ENCODE measurements around the gene IFITM2. TPM values are rescaled to one million over a fixed set of nuclear protein-coding genes. Genes with fewer than 3 reads are reported as not detected.
A peak's percentile ranks its signal among the peaks of the same experiment; 100 is the strongest.
"Not testable (repeated sequence)": the region's sequence is repeated elsewhere in the genome, so short reads cannot be mapped to it uniquely, and the experiment has no call there.

Gene IFITM2
- total RNA-seq, 1 donor from 2014 or later, result 3.7 TPM

DNA sequence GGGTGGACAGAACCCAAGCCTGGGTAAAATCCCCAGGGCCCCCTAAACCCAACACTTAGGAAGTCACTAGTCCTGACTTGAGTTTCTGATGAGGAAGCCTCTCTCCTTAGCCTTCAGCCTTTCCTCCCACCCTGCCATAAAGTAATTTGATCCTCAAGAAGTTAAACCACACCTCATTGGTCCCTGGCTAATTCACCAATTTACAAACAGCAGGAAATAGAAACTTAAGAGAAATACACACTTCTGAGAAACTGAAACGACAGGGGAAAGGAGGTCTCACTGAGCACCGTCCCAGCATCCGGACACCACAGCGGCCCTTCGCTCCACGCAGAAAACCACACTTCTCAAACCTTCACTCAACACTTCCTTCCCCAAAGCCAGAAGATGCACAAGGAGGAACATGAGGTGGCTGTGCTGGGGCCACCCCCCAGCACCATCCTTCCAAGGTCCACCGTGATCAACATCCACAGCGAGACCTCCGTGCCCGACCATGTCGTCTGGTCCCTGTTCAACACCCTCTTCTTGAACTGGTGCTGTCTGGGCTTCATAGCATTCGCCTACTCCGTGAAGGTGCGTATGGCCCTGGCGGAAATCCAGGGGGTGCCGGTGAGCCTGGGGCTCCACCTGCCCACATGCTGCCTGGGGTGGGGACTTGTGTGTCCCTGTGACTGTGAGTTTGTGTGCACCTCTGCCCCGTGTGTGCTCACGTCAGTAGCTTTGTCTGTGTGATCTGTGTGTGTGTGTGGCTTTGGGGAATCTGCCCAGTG is 6.4 kb downstream of the IFITM2 start, which contains the start of gene IFITM1:
IFITM1 (plus strand) TSS at position 254 of the 767 bp plus-strand sequence; CDS start at position 385, 131 bp downstream.
- Histone ChIP-seq H3K36me3 (ENCODE audit: control insufficient read depth, insufficient read depth, low read length) (no peaks in the 10 kb centered on the region), H3K27me3 (ENCODE audit: control insufficient read depth, insufficient read depth, low read length) (peaks cover 2% of the 10 kb centered on the region), H3K4me3 (ENCODE audit: low read depth, low read length) (peak within 1 kb of the TSS; percentile 27)
- FAIRE-seq (no peak), DNase-seq (ENCODE audit: low read depth) (peak; percentile 70)
- TF ChIP-seq, protein P1, sequence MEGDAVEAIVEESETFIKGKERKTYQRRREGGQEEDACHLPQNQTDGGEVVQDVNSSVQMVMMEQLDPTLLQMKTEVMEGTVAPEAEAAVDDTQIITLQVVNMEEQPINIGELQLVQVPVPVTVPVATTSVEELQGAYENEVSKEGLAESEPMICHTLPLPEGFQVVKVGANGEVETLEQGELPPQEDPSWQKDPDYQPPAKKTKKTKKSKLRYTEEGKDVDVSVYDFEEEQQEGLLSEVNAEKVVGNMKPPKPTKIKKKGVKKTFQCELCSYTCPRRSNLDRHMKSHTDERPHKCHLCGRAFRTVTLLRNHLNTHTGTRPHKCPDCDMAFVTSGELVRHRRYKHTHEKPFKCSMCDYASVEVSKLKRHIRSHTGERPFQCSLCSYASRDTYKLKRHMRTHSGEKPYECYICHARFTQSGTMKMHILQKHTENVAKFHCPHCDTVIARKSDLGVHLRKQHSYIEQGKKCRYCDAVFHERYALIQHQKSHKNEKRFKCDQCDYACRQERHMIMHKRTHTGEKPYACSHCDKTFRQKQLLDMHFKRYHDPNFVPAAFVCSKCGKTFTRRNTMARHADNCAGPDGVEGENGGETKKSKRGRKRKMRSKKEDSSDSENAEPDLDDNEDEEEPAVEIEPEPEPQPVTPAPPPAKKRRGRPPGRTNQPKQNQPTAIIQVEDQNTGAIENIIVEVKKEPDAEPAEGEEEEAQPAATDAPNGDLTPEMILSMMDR (IDR thresholded peaks at IDR 0.05; ENCODE audit: insufficient read depth, low read length, severe bottlenecking), result no peak

DNA sequence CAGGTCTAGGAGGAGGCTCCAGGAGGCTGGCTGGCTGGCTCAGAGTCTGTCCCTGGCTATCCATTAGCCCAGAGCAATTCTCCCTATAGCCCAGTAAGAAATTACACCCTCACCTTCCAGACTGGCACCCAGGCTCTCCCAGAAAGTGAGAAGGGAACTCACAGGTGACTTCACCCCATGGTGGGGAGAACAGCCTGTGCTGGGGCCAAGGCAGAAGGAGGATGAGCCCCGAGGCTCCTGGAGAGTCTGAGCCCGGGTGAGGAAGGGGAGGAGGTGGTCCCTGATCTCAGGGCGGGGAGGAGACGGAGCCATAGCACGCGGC is 6.9 kb downstream of the IFITM2 start:
- DNase-seq (ENCODE audit: low read depth); FAIRE-seq; H3K36me3 ChIP-seq (ENCODE audit: control insufficient read depth, insufficient read depth, low read length); H3K27me3 ChIP-seq (ENCODE audit: control insufficient read depth, insufficient read depth, low read length): not testable (repeated sequence)
- H3K4me3 ChIP-seq (ENCODE audit: low read depth, low read length), result peak overlapping the region; percentile 27

DNA sequence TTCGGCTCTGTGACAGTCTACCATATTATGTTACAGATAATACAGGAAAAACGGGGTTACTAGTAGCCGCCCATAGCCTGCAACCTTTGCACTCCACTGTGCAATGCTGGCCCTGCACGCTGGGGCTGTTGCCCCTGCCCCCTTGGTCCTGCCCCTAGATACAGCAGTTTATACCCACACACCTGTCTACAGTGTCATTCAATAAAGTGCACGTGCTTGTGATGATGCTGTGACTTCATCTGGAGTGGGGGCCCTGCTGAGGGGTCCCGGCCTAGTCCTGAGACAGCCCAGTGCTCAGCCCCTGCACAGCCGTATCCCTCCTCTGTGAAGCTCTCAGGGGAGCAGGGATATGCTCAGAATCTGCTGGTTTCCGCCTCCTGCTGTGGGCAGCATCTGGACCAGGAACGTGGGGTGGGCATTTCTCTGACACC is 7.5 kb downstream of the IFITM2 start:
- no peaks in the 10 kb centered on the region for H3K36me3 ChIP-seq (ENCODE audit: control insufficient read depth, insufficient read depth, low read length)
- no peak overlapping the region for H3K4me3 ChIP-seq (ENCODE audit: low read depth, low read length)
- no peak for FAIRE-seq
- DNase-seq (ENCODE audit: low read depth), result no peak
- H3K27me3 ChIP-seq (ENCODE audit: control insufficient read depth, insufficient read depth, low read length), result peaks cover 2% of the 10 kb centered on the region
- TF ChIP-seq, protein P1 (IDR thresholded peaks at IDR 0.05; ENCODE audit: insufficient read depth, low read length, severe bottlenecking), result no peak

DNA sequence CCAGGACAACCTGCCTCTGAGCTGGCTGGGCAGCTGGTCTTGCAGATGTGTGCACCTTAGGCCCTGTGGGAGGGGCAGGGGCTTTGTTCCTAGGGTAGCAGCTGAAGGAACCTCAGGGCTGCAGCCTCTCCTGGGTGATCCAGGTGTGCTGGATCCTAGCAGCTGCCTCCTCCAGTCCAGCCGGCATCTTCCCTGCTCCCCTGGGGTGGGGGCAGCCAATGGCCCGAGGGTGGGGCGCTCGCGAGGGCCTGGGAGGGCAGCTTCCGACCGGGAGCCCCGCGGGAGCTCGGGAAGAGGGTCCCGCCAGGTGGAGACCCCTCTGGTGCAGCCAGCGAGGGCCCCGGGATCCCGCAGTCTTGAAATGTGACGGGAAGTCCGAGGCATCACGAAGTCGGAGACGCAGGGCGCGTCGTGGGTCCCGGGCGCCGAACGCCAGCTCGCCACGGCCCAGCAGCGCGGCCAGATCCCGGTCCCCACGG is 7.9 kb downstream of the IFITM2 start:
- no peaks in the 10 kb centered on the region for H3K36me3 ChIP-seq (ENCODE audit: control insufficient read depth, insufficient read depth, low read length)
- DNase-seq (ENCODE audit: low read depth) (no peak), FAIRE-seq (no peak)
- H3K27me3 ChIP-seq (ENCODE audit: control insufficient read depth, insufficient read depth, low read length), result peaks cover 2% of the 10 kb centered on the region
- no peak overlapping the region for H3K4me3 ChIP-seq (ENCODE audit: low read depth, low read length)
- TF ChIP-seq, protein P1 (IDR thresholded peaks at IDR 0.05; ENCODE audit: insufficient read depth, low read length, severe bottlenecking), result no peak

DNA sequence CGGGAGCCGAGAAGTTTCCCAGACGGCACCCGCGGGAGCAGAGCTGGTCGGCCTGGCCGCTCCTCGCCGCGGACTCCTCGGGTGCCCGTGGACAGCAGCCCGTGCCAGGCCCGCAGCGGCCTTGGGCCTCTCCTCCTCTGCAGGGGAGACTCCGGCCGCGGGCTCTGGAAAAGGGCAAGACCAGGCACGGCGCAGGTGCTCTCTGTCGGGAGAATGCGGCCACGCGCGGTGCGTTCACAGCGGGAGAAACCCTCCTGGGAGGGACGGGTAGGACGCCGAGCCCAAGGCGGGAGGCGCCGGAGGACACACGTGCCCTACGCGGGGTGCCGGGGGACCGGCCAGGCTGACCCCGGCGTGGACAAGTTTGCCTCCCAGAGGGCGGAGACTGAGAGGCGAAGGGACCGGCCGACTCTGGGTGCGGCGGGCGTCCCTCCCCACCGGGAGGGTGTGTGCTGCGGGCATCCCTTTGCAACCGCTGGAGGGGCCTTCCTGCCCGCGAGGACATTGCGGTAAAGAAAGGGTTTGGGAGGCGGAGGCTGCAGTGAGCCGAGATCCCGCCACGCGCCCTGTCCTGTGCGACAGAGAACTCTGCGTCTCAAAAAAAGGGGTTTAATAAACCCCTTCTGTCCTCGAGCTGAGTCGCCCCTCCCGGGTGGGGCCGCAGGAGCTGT is 8.6 kb downstream of the IFITM2 start:
- Histone ChIP-seq H3K4me3 (ENCODE audit: low read depth, low read length) (peak overlapping the region; percentile 22), H3K27me3 (ENCODE audit: control insufficient read depth, insufficient read depth, low read length) (peaks cover 2% of the 10 kb centered on the region), H3K36me3 (ENCODE audit: control insufficient read depth, insufficient read depth, low read length) (no peaks in the 10 kb centered on the region)
- DNase-seq (ENCODE audit: low read depth), result no peak
- no peak for FAIRE-seq
- TF ChIP-seq, protein P1 (IDR thresholded peaks at IDR 0.05; ENCODE audit: insufficient read depth, low read length, severe bottlenecking), result no peak

DNA sequence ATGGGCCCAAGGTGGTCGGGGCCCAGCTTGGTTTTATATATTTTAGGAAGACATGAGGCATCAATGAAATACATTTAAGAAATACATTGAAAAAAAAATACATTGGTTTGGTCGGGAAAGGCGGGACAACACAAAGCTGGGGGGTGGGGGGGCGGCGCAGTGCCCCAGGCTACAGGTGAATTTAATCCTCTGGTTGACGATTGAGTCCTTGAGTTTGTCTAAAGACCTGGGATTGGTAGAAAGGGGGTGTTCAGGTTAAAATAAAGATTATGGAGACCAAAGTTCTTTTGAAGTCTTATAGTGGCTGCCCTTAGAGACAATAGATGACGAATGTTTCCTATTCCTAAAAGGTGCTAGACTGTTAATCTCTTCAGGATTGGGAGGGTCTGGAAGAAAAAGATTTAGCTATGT is 9.3 kb downstream of the IFITM2 start:
- Histone ChIP-seq H3K27me3 (ENCODE audit: control insufficient read depth, insufficient read depth, low read length) (peaks cover 2% of the 10 kb centered on the region), H3K36me3 (ENCODE audit: control insufficient read depth, insufficient read depth, low read length) (no peaks in the 10 kb centered on the region), H3K4me3 (ENCODE audit: low read depth, low read length) (no peak overlapping the region)
- FAIRE-seq, result no peak
- no peak for DNase-seq (ENCODE audit: low read depth)
- TF ChIP-seq, protein P1 (IDR thresholded peaks at IDR 0.05; ENCODE audit: insufficient read depth, low read length, severe bottlenecking), result no peak

DNA sequence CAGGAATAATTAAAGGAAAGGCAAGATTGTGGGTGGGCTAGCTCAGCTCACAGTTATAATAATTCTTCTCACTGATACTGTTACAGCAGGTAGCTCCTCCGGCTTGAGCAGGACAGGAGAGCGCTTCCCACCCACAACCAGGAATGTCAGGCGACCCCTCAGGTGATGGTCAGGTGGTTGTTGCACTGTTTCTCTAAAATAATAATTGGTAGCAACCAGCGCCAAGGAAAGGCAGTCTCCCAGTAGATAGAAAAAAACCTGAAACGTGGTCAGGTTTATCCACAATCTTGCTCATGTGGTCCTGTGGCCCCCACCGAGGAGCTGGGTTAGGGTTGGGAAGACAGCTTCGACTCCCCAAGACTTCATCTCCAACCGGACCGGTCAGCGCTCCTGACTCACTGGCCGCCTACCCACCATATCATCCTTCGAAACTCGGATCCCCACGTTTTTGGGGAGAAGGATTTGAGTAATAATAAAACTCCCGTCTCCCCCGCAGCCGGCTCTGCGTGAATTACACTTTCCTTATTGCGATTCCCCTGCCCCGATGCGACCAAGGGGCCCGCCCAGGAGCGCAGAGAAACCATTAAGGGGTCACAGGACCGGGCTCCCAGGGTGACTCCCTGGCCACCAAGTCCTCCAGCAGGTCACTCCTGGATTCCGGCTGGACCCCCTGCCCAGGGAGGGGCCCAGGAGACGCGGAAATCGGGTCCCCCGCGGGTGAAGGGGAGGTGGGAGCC is 10.2 kb downstream of the IFITM2 start:
- not testable (repeated sequence) for H3K4me3 ChIP-seq (ENCODE audit: low read depth, low read length); H3K27me3 ChIP-seq (ENCODE audit: control insufficient read depth, insufficient read depth, low read length); H3K36me3 ChIP-seq (ENCODE audit: control insufficient read depth, insufficient read depth, low read length); FAIRE-seq; DNase-seq (ENCODE audit: low read depth)

DNA sequence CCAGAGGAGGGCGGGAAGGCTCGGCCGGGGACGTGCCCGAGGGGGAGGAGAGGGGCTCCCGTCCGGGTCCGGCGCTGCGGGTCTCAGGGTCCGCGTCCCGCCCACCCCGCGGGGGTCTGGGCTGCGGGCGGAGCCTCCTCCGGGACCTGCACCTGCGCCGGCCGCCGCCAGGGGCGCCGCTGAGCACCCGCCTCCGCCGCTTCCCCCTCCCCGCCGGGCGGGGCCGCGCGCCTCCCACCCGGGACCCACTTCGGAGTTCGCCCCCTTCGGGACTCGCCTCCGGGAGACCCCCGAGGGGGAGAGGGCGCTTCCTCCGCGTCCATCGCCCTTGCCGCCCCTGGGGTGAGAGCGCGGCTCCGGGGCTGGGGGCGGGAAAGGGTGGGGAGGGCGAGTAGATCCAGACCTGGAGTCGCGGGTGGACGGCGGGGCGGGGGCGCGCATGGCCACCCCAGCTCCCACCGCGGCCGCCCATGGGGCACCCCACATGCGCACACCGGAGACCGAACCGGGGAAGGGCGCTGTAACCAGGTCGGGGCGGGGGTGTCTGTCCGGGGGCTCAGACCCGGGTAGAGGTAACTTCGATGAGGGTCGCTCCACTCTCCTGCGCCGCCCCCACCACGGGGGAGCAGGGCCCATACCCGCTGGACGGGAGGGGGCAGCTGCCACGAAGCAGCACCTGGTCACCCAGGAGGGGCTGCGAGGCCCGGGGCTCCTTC is 10.9 kb downstream of the IFITM2 start:
- peak overlapping the region; percentile 35 for H3K4me3 ChIP-seq (ENCODE audit: low read depth, low read length)
- FAIRE-seq; DNase-seq (ENCODE audit: low read depth); H3K36me3 ChIP-seq (ENCODE audit: control insufficient read depth, insufficient read depth, low read length); H3K27me3 ChIP-seq (ENCODE audit: control insufficient read depth, insufficient read depth, low read length): not testable (repeated sequence)

Data from bronchial epithelial cell (primary cell).